GM06990 (cell line): ENCODE measurements around the gene DEFB132.
A peak's percentile ranks its signal among the peaks of the same experiment; 100 is the strongest.
"Not testable (repeated sequence)": the region's sequence is repeated elsewhere in the genome, so short reads cannot be mapped to it uniquely, and the experiment has no call there.

Experiments used
- DNase-seq: peaks from one replicate; pipeline ENCODE4 v3.0.0-alpha.2; 2011; ENCODE audit not compliant: insufficient read length; ENCODE audit errors: extremely low read depth
- H3K27me3 ChIP-seq: replicated peaks from 2 replicates; pipeline ENCODE4 v1.6.0; 2011; ENCODE audit warnings: low read length; ENCODE audit not compliant: control insufficient read depth, insufficient read depth
- H3K36me3 ChIP-seq: 2 replicates; pipeline ENCODE4 v1.5.1; 2011; ENCODE audit warnings: low read length; ENCODE audit not compliant: control insufficient read depth, insufficient read depth
- H3K4me3 ChIP-seq: replicated peaks from 2 replicates; pipeline ENCODE4 v1.5.1; 2011; ENCODE audit warnings: low read depth, mild to moderate bottlenecking, control low read depth, low read length
- TF ChIP-seq, protein P1 (sequence below): IDR thresholded peaks from 2 replicates; pipeline ENCODE4 v1.5.1; 2011; ENCODE audit warnings: low read length, control low read depth, mild to moderate bottlenecking, inconsistent platforms; ENCODE audit not compliant: insufficient read depth, poor library complexity, severe bottlenecking

DEFB132 gene

DNA sequence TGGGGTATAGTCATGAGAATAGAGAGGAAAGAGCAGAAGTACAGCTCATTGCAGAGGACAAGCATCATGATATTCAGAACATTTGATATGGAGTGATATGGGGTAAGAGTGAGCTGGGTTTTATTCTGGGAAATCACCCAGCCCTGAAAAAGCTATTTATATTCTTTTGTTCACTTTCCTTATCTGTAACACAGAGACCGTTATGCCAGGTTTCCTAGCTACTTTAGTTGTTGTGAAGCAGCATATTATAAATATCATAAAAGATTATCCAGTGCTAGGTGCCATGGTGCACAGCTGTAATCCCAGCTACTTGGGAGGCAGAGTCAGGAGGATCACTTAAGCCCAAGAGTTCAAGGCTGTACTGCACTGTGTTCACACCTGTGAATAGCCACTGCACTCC, 40.3 kb upstream of the DEFB132 start:
- Histone ChIP-seq H3K4me3 (no peak overlapping the region), H3K27me3 (no peaks in the 10 kb centered on the region), H3K36me3 (no peaks in the 10 kb centered on the region)
- TF ChIP-seq, protein P1, sequence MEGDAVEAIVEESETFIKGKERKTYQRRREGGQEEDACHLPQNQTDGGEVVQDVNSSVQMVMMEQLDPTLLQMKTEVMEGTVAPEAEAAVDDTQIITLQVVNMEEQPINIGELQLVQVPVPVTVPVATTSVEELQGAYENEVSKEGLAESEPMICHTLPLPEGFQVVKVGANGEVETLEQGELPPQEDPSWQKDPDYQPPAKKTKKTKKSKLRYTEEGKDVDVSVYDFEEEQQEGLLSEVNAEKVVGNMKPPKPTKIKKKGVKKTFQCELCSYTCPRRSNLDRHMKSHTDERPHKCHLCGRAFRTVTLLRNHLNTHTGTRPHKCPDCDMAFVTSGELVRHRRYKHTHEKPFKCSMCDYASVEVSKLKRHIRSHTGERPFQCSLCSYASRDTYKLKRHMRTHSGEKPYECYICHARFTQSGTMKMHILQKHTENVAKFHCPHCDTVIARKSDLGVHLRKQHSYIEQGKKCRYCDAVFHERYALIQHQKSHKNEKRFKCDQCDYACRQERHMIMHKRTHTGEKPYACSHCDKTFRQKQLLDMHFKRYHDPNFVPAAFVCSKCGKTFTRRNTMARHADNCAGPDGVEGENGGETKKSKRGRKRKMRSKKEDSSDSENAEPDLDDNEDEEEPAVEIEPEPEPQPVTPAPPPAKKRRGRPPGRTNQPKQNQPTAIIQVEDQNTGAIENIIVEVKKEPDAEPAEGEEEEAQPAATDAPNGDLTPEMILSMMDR: no peak
- no peak for DNase-seq

DNA sequence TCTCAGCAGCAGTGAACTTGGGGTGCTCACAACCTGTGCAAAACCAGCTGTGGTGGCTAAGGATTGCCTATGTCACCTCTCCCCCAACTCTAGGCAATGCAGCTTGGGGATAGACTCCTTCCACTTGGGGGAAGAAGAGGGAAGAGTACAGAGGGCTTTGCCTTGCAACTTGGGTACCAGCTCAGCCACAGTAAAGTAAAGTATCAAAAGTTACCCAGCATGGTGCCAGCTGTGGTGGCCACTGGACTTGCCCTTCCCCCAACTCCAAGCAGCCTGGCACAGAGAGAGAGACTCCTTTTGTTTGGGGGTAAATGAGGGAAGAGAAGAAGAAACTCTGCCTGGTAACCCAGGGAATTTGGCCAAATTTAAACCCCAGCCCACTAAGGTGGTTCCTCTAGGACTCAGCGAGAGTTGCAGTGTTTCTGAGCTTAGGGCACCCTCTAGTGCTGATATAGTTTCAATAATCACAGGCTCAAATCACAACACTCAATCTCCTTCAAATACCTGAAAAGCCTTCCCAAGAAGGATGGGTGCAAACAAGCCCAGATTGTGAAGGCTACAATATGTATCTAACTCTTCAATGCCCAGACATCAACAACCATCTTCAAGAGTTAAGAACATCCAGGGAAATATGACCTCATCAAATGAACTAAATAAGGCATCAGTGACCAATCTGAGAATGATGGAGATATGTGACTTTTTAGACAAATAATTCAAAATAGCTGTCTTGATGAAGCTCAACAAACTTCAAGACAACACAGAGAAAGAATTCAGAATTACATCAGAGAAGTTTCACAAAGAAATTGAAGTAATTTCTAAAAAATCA, 38.0 kb upstream of the DEFB132 start:
- DNase-seq: no peak
- Histone ChIP-seq H3K36me3 (no peaks in the 10 kb centered on the region), H3K27me3 (no peaks in the 10 kb centered on the region), H3K4me3 (no peak overlapping the region)
- TF ChIP-seq, protein P1: peak; percentile 46

DNA sequence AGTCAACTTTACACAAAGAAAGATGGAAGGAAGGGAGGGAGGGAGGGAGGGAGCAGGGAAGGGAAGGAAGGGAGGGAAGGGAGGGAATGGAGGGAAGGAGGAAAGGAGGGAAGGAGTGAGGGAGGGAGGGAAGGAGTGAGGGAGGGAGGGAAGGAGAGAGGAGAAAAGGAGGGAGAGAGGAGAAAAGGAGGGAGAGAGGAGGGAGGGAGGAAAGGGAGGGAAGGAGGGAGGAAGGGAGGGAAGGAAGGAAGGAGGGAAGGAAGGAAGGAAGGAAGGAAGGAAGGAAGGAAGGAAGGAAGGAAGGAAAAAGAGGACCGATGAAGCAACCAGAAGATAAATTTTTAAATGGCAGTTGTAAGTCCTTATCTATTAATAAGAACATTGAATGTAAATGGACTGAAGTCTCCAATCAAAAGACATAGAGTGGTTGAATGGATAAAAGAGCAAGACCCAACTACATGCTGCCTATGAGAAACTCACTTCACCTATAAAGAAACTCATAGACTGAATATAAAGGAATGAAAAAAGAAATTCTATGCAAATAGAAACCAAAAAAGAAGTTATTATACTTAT, 36.2 kb upstream of the DEFB132 start:
- TF ChIP-seq, protein P1: no peak
- DNase-seq: no peak
- Histone ChIP-seq H3K36me3 (no peaks in the 10 kb centered on the region), H3K4me3 (no peak overlapping the region), H3K27me3 (no peaks in the 10 kb centered on the region)

DNA sequence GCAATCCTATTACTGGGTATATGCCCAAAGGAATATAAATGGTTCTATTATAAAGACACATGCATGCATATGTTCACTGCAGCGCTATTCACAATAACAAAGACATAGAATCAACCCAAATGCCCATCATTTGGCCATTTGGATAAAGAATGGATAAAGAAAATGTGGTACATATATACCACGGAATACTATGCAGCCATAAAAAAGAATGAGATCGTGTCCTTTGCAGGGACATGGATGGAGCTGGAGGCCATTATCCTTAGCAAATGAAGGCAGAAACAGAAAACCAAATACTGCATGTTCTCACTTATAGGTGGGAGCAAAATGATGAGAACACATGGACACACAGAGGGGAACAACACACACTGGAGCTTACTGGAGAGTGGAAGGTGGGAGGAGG, 31.6 kb upstream of the DEFB132 start:
- not testable (repeated sequence) for H3K27me3 ChIP-seq, H3K36me3 ChIP-seq, H3K4me3 ChIP-seq, DNase-seq

DNA sequence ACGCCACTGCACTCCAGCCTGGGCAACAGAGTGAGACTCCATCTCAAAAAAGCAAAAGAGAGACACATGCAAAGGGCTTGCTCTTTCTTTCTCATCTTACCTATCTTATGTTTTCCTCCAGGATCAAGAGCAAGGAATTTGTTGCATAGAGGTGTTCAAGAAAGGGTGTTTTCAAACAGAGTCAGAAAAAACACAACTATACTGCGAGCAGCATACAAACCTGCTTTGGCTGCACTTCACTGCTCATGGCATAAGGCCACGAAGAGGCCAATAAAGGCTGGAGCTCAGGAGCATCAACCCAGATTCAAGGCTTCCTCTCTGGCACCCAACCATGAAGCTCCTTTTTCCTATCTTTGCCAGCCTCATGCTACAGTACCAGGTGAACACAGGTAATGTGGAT, 30.6 kb upstream of the DEFB132 start, which contains the start of gene DEFB129:
TSS of gene DEFB129 (plus strand) at position 301 of the 400 bp plus-strand sequence. CDS start at position 332, 31 bp downstream.
- H3K36me3 ChIP-seq: no peaks in the 10 kb centered on the region
- TF ChIP-seq, protein P1: no peak
- H3K4me3 ChIP-seq: no peak within 1 kb of the TSS
- H3K27me3 ChIP-seq: no peaks in the 10 kb centered on the region
- no peak for DNase-seq

DNA sequence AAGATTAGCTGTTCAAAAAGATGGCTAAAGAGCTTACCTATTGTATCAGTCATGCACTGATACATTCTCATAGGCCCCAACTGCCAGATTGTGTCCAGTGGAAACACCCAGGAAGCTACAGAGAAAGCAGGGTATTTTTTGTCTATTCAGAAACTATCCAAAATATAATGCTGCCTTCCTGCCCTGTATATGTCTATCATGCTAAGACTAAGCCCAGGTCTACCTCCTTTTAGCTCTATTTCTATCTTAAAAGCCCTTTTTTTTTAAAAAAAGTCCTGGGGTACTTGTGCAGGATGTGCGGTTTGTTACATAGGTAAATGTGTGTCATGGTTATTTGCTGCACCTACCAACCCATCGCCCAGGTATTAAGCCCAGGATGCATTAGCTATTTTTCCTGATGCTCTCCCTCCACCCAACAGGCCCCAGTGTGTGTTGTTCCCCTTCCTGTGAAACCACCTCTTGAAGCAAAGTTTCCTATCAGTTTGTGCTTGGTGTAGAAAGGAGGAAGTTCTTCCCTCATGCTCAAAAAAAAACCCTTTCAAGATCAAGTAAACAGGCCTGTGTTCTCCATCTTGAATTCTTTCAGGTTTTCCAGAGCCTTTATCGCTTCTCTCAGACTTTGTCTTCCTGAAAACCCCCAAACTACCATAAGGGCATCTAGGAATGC, 30.0 kb upstream of the DEFB132 start:
- Histone ChIP-seq H3K27me3 (no peaks in the 10 kb centered on the region), H3K36me3 (no peaks in the 10 kb centered on the region), H3K4me3 (no peak overlapping the region)
- no peak for DNase-seq
- TF ChIP-seq, protein P1: no peak
